Panc1 (cell line): ENCODE results near the gene ZHX3.

Experiments used
- POLR2AphosphoS5 ChIP-seq: IDR thresholded peaks from 2 replicates; pipeline ENCODE4 v1.6.1; 2012; ENCODE audit warnings: mild to moderate bottlenecking, low read depth, low read length, moderate library complexity
- SIN3A ChIP-seq: IDR thresholded peaks from 2 replicates; pipeline ENCODE4 v1.6.1; 2012; ENCODE audit warnings: low read depth, mild to moderate bottlenecking, low read length, moderate library complexity, borderline replicate concordance; ENCODE audit not compliant: insufficient read depth
- TCF7L2 ChIP-seq: IDR thresholded peaks from 2 replicates; pipeline ENCODE4 v1.6.1; 2011; ENCODE audit warnings: mild to moderate bottlenecking, low read depth, low read length, inconsistent platforms
- TF ChIP-seq, protein P1 (sequence below): fragments of 450-650 bp; IDR thresholded peaks from 2 replicates; pipeline ENCODE4 v1.5.1; 2017; ENCODE audit warnings: mild to moderate bottlenecking

DNA sequence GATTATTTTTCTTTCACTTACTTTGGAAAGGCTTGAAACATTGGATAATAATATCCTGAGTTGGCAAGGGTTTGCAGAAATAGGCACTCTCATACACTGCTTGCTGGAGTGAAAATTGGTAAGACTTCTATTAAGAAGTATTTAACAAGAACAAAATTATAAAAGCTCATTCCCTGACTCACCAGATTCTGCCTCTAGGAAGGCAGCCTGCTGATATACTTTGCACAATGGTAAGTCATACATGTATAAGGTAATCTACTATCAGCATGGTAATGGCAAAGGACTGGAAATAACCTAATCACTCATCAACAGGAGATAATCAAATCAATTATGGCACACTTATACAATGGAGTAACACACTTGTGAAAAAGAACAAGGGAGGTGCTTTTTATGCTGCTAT is 94.4 kb downstream of the ZHX3 start:
- TF ChIP-seq, protein P1, sequence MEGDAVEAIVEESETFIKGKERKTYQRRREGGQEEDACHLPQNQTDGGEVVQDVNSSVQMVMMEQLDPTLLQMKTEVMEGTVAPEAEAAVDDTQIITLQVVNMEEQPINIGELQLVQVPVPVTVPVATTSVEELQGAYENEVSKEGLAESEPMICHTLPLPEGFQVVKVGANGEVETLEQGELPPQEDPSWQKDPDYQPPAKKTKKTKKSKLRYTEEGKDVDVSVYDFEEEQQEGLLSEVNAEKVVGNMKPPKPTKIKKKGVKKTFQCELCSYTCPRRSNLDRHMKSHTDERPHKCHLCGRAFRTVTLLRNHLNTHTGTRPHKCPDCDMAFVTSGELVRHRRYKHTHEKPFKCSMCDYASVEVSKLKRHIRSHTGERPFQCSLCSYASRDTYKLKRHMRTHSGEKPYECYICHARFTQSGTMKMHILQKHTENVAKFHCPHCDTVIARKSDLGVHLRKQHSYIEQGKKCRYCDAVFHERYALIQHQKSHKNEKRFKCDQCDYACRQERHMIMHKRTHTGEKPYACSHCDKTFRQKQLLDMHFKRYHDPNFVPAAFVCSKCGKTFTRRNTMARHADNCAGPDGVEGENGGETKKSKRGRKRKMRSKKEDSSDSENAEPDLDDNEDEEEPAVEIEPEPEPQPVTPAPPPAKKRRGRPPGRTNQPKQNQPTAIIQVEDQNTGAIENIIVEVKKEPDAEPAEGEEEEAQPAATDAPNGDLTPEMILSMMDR, result no peak
- TF ChIP-seq POLR2AphosphoS5, result no peak
- TF ChIP-seq SIN3A, result no peak
- no peak for TF ChIP-seq TCF7L2
